Suppressor macrophage treated with lipopolysaccharide for 4 hours (primary cell): ENCODE measurements around the gene CACNA1E.
"Not testable (repeated sequence)": the region's sequence is repeated elsewhere in the genome, so short reads cannot be mapped to it uniquely, and the experiment has no call there.

Experiments
- DNase-seq: peaks from one replicate; pipeline ENCODE4 v3.0.0-alpha.2; 2020

The CACNA1E gene

DNA sequence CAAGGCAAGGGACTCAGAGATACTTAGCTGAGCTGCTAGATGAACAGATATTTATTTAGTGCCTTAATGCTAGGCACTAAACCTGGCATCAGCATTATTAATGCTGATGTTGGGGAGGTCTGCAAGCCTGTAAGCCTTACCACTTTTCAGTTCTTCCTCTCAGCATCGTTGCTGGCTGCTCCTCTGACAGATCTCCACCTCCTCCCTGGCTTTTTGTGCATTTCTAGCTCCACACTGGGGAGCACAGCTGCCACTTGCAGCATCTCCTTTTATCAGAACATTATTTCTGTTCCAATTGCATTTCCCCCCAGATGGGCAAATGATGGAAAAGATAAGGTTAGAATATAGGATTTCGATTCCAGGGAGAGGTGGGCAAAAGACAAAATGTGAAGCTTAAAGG lies 34.8 kb downstream of the CACNA1E start:
- no peak for DNase-seq

DNA sequence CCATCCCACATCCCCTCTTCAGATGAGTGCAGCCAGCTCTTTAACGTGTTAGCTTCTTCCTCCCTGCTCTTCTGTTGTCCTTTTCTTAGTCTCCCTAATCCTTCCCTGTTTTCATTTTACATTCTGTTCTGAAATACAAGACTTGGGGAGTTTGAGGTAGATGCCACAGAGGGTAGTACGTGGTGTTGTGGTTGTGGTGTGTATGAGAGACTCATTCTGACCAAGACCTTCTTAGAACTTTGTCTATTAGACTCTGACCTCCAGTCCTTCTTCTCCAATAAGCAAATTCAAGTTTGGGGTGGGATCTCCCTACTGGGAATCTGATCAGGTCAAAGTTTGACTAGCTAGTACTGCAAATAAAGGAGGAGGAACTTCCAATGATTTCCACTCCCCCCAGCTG lies 39.5 kb downstream of the CACNA1E start:
- DNase-seq = no peak

DNA sequence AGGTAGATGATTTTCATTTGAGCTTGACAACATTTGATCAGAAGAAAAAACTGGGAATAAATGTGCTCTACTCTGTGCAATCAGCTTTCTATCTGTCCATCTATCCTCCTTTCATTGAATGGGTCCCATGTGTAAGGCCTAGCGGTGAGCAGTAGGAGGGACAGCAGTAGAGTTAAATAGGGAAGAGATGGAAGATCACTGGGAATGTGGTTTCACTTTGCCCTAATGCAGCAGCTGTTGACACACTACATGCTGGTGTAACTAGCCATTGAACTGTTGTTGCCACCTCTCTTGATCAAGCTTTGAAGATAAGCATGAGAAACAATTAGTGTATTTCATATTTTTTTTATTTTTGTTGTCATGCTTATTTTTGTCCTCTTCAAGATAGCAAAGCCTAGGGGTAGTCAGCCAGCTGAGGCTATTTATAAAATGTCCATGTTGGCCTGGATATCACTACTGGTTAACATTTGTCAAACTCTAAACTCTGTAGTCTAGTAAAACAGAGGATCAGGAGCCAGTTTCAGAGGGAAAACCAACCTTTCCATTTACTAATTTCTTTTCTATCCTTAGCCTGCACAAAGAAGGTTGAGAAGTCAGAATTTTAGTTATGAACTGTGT lies 41.9 kb downstream of the CACNA1E start:
- DNase-seq = no peak

DNA sequence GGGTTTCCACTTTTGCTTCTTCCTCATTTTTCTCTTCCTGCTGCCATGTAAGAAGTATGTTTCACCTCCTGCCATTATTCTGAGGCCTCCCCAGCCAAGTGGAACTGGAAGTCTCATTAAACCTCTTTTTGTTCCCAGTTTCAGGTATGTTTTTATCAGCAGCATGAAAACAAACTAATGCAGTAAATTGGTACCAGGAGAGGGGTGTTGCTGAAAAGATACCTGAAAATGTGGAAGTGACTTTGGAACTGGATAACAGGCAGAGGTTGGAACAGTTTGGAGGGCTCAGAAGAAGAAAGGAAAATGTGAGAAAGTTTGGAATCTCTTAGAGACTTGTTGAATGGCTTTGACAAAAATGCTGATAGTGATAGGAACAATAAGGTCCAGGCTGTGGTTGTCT lies 44.9 kb downstream of the CACNA1E start:
- DNase-seq = not testable (repeated sequence)

DNA sequence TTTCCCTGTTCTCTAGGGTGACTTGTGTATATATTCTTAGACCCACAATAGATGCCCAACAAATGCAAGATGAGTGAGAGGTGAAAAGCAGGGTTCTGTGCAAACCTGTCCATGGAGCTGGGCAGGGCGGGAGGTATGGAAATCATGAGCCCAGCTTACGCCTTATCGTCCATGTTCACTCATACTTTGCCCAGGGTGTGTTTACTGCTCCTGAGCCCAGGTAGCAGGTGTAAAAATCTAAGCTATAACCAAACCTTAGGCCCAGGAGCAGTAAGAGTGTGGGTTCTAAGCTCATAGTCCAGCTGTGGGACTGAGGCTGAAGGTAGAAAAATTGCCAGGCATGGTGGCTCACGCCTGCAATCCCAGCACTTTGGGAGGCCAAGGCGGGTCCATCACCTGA lies 48.1 kb downstream of the CACNA1E start:
- no peak for DNase-seq

DNA sequence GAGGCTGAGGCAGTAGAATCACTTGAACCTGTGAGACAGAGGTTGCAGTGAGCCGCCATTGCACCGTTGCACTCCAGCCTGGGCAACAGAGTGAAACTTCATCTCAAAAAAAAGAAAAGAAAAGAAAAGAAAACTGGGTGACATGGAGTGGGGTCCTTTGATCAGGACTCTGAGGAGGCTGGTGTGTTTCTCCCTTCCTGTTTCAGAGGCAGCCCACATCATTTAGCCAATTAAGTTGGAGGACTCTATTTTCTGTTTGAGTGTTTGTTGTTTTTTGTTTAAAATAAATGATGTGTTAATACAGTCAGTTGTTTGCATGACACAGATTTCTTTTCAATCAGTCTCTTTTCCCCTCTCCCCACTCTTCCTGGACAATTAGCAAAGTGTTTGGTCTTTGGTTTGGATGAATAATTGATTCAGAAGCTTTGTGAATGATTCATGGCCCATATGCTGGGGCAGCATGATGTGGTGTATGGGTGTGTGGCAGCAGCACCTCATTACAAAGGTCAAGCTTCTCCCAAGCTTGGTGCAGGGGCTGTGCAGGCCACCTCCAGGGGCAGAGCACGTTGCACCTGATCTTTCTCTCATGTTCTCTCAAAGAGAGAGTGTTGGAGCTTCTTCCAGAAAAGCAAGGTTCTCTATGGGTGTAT lies 48.8 kb downstream of the CACNA1E start:
- DNase-seq = no peak

DNA sequence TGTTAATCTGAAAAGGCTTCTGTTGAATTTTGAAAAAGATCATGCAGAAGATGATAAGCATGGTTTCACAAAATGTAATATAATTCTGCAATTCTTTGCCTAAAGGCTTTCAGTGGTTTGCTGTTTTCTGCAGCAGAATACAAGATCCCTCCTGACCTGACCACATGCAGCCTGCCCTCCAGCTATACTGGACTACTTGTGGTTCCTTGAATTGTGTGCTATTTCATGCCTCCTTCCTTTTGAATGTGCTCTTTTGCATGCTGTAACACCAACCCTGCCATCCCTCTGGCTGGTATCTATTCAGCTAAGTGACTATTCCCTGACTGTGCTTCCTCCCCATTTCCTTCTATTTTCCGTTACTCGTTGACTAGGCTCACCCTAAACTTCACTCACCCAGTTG lies 55.5 kb downstream of the CACNA1E start:
- no peak for DNase-seq

DNA sequence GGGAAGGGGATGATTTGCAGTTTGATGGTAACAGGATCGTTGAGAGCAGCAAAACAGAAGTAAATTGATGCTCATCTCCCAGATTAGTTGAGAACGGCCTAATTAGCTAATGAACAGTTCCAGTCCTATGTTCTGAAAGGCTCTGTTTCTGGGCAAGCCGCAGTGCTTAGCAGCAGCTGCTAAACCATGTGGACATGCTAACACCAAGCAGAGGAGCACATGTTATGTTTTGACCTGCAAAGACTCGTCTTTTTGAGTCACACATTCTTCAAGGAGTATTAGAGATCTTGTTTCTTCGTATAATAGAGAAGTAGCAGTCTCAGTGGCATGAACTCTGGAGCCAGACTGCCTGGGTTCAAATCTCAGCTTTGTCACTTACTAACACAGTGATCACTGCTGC lies 58.1 kb downstream of the CACNA1E start:
- no peak for DNase-seq

DNA sequence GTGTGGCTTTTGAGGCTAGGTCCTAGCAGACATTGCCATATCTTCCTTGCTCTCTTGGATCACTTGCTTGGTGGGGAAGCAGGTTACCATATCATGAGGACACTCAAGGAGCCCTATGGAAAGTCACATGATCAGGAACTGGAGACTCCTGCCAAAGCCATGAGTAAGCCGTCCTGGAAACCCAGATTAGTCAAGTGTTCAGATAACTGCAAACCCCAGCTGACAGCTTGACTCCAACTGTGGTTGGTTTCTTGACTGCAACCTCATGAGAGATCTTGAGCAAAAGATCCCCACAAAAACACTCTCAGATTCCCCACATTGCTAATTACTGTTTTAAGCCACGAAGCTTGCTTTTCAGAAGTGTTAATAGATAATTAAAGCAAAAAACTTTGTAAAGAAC lies 58.6 kb downstream of the CACNA1E start:
- no peak for DNase-seq

DNA sequence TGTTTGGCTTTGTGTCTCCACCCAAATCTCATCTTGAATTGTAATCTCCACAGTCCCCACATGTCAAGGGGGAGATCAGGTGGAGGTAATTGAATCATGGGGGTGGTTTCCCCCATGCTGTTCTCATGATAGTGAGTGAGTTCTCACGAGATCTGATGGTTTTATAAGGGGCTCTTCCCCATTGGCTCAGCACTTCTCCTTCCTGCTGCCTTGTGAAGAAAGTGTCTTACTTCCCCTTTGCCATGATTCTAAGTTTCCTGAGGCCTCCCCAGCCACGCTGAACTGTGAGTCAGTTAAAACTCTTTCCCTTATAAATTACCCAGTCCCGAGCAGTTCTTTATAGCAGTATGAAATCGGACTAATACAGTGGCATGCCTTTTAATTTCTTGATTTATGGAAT lies 59.1 kb downstream of the CACNA1E start:
- DNase-seq = peak; percentile 11

DNA sequence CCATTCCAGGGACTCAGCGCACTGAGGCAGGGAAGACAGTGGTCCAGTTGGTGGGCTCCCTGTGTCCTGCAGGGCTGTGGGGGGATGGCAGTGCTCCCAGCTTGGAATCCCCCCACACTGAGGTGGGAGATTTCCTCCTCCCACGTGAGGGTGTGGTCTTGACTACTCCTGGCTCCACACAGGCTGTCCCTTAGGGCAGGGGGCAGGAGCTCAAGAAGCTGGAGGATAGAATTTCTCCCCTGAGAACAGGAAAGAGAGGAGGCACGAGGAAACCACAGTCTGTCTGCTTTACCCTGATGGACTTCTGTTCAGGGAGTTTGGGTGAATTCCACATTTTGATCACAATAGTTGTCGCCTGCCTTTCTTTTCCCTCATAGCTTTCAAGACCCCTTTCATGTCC lies 62.1 kb downstream of the CACNA1E start:
- no peak for DNase-seq

DNA sequence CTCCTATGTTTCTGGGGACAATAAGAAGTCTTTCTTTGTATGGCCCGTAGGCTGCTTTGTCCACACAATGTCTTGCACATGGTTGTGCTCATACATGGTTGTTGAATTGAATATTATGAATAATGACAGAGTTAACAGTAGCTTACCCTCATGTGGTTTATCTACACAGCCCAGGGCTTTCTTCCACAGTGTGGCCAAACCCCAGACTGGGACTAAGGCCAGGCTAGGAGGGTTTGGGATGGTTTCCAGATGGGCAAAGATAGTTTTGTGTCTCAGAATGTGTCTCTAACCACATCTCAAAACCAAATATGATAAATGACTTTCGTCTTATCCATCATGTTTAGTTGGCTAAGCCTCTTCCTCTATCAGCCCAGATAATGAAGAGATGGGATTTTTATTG lies 65.2 kb downstream of the CACNA1E start:
- no peak for DNase-seq

DNA sequence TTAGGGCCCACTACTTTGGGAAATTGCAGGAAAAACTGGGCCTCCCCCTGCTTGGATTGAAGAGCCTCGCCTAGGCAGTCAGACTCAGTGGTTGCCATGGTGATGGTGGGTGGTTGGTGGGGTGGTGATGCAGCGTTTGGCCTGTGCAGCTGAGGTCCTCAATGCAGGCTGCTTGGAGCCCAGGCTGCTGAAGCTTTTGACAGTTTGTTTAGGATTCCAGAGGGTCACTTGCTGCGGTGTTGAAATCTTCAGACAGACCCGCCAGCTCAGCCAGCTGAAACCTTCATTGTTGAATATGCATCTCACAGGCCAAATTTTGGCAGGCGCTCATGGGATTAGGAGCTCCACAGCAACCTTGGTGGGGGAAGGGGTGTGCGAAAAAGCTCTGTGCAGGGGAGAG lies 67.9 kb downstream of the CACNA1E start:
- no peak for DNase-seq

DNA sequence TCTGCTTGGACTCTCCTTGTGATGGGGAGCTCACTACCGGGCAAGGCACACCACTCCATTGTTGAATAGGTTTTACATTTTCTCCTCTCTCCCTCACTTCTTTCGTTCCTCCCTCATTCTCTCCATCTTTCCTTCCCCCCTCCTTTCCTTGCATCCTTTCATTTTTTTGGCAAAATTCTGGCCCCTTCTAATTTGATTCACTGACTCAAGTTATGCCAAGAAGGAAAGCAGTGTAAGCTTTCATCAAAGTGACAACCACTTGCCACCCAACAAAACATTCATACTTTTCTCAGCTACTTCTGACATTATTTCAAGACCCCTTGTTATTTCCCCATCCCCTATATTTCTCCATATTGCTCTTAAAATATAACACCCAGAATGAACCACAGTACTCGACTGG lies 68.4 kb downstream of the CACNA1E start:
- no peak for DNase-seq

DNA sequence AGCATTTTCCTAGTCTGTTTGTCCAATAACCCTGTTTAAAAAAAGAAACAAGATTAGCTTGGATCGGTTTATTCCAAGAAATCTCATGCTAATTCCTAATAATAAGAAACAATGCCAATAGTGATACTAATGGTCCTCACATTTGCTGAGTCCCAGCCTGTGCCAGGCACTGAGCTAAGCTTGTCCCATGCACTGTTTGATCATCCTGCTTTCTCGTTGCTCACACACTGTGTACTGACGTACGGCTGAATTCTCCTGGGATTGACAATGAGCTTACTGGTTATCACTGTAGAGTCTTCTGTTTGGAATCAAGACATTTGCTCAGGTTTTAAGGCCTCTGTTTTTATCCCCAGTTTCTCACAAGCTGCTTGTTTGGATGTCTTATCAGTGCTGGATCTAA lies 71.1 kb downstream of the CACNA1E start:
- no peak for DNase-seq

DNA sequence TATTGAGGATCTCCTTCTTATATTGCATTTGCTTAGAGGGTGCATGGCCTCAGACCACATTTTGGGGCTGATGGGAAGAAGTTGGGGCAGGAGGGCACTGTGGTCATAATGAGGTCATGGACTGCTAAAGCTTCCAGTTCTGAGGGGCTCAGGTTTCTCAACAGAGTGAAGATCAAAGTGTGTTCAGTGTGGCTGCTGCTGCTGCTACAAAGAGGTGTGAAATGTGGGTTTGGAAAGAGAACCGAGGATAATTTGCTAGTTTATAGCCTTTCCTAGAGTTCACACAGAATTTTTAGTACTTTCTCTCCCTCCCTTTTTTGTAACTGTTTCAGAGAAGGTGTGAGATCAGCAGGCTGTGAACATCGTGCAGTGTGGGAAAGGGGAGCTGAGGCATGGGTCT lies 73.3 kb downstream of the CACNA1E start:
- no peak for DNase-seq

DNA sequence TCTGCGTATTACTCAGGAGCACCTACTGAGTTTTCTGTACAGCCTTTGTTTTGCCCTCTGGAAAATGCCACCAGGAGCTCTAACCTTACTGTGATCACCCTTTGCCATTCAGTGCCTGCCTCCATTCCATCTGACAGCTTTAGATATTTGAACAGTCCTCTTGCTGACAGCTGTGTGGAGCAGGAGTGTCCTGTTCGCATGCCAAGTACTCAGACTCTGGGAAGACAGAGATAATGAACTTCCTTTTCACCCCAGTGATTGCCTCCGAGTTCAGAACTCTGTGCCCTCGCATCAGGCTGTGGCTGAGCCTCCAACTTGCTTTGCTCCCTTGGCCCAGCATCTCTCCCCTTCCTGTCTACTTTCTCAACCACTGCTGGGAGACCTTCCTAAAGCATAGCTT lies 74.0 kb downstream of the CACNA1E start:
- DNase-seq = no peak

DNA sequence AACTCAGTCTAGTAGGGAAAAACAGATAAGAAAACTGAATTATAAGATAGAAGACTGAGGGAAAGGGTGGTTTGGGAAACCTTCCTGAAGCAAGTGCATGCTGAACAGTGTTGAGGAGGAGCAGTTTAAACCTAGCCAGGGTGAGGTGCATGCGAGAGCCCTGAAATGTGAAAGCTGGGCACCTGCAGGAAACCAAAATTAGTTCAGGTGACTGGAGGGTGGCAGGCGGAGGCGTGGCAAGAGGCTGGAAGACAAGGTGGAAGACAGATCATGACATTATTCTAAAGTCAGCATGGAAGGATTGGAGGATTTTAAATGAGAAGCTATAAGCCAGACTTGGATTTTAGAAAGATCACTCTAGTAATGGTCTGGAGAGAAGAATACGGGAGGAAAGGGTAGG lies 75.1 kb downstream of the CACNA1E start:
- no peak for DNase-seq

DNA sequence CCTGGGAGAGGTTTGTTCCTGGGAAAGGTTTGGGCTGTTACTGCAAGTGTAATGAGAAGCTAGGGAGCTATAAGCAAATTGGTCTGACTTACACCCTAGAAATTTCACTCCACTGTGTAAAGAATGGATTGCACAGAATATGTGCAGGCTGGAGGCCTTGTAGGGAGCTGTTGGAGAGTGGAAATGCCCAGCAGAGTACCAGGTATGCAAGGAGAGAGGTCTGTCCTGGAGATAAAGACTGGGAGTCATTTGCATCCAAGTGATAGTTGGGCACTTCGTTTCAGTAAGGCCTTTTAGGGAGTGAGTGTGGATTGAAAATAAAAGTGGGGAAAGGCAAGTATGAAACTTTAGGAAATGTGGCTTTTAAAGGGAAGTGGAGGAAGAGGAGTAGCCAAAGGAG lies 75.8 kb downstream of the CACNA1E start:
- no peak for DNase-seq

DNA sequence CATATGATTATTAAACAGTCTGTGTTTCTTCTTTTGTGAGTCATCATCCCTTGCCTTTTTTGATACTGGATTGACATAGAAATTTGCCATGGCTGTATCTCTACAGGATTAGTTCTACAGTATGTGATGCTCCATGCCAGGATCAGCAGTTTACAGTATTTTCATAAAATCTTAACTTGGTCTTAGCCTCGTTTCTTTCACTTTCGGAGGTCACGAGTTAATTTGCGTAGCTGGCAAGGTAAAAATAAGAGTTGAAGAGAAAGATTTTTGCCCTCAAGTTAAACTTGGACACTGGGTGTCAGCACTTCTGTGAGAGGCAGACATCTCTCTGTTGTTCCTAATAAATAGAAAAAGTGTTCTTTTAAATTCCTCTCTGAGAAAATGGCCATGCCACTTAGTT lies 79.1 kb downstream of the CACNA1E start:
- no peak for DNase-seq

DNA sequence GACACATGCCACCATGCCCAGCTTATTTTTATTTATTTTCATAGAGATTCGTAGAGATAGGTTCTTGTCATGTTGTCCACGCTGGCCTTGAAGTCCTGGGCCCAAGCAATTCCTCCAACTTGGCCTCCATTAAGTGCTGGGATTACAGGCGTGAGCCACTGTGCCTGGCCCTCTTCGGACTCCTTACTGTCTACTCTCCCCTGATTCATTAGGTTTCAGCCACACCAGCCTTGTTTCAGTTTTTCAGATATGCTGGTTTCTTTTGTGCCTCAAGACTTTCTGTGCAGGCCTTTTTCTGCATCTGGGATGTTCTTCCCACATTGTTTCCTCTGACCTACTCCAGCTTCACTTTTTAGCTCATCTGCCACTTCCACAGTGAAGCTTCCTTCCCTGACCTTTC lies 85.4 kb downstream of the CACNA1E start:
- no peak for DNase-seq

DNA sequence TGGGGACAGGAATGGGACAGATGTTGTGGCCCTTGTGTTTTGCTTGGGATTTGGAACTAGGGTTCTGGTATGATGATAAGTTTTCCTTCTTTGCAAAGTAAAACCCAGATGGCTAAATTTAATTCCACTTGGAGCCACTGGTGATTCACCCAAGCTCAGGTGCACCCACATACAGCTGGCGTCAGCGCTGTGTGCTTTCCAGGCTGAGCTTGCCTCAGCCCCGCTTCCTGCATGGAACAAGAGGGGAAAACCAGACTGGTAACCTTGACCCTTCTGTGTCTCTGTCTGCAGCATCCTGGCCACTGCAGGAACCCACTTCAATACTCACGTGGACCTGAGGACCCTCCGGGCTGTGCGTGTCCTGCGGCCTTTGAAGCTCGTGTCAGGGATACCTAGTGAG lies 94.2 kb downstream of the CACNA1E start:
- DNase-seq = no peak

DNA sequence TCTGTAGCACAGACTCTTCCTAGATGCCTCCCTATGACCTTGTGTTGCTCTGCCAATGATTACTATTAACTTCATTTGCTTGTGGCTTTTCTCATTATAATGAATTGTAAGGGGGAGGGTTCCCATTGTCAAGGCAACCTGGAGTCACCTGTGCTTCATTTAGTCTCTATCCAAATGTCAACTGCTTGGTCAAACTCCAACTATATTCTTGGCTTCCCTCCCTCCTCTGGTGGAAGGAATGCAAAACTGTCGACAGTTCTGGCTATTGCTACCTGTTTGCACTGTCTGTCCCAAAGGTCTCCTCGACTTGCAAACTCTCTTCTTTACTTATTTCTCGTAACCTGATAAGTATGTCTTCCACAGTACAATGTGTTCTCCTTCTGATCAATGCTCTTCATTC lies 100.3 kb downstream of the CACNA1E start:
- DNase-seq = no peak

DNA sequence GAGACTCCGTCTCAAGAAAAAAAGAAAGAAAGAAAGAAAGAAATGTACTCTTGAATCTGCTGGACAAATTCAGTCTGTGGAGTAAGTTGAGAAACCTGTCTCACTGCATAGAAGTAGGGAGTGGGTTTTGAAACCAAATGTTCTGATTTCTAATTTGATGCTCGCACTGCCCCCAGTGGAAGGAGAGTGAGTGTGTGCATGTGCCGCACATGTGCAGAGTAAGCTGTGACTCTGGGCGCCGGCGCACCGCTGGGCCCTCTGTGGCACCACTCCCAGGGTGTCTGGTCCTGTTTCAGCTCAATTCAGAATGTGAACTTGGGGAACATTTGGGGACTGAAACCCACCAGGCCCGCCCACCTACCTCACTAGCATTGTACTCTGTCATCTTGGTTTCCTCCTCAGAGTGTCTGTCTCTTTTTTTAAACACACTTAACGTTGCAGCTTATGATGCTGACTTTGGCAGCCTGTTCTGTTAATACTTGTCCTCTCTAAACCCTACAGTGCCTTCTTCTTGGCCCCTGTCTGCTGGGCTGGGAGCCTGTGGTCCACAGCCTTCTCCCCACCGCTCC lies 104.6 kb downstream of the CACNA1E start:
- no peak for DNase-seq

DNA sequence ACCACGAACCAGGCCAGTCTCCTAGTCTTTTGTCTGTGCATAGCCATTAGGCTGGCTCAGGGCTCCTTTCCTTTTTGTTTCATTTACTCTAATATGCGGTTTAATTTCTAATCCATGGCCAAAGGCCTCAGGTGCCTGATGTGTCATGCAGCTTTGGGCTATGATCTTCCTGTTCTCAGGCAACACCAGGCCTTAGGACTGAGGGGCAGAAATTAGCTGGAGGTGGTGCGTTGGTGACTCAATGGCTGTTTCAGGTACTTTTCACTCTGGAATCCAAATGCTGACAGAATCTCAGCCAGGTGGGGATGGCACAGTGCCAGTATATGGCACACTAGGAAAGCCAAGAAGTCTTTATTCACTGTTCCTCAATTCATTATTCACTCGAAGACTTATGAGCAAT lies 105.3 kb downstream of the CACNA1E start:
- no peak for DNase-seq
